ENCODE measurements around the gene CTU2. TPM values are rescaled to one million over a fixed set of nuclear protein-coding genes. Genes with fewer than 3 reads are reported as not detected.

CTU2 gene
- total RNA-seq (2021; fragmentation: NEBNext Ultra II Directional; extraction: Animal tissue kit (Norgen Biotek cat#: 25700)) (42.9 and 49.7 TPM in 2 replicates), polyA plus RNA-seq (2011; rRNA removed) (32.7 and 45.4 TPM in 2 replicates), polyA minus RNA-seq (2011; rRNA and poly(A)+ RNA removed) (10.7 and 10.9 TPM in 2 replicates)
- polyA plus RNA-seq (2011; cell fraction: cytosol; rRNA removed), result 29.7 TPM
- 60.2 TPM for polyA plus RNA-seq (2011; cell fraction: nucleus; rRNA removed)
- polyA plus RNA-seq (2012, experiment 1 of 2), result 22.3 to 36.0 TPM (median 28.1 TPM) in 4 replicates
- 31.0 TPM for polyA plus RNA-seq (2012, experiment 2 of 2)
- 62.2 TPM for polyA plus RNA-seq (2013, experiment 1 of 2)
- 60.5 TPM for polyA plus RNA-seq (2013, experiment 2 of 2)
- 19.5 TPM for polyA minus RNA-seq (2011; cell fraction: cytosol; rRNA and poly(A)+ RNA removed)
- polyA minus RNA-seq (2011; cell fraction: nucleus; rRNA and poly(A)+ RNA removed), result 20.0 TPM
- long read RNA-seq, experiment 1, transcript CTU2-202 (15 exons, 1,751 nt), result major isoform, 8 of 22 reads
- long read RNA-seq, experiment 1, partial matches to known transcripts, result 8 of 22 reads
- long read RNA-seq, experiment 1, other reads (novel, unspliced or antisense), result 6 of 22 reads
- long read RNA-seq, experiment 2, transcript CTU2-202 (15 exons, 1,751 nt), result major isoform, 22 of 57 reads
- long read RNA-seq, experiment 2, partial matches to known transcripts, result 28 of 57 reads
- long read RNA-seq, experiment 2, other reads (novel, unspliced or antisense), result 6 of 57 reads

DNA sequence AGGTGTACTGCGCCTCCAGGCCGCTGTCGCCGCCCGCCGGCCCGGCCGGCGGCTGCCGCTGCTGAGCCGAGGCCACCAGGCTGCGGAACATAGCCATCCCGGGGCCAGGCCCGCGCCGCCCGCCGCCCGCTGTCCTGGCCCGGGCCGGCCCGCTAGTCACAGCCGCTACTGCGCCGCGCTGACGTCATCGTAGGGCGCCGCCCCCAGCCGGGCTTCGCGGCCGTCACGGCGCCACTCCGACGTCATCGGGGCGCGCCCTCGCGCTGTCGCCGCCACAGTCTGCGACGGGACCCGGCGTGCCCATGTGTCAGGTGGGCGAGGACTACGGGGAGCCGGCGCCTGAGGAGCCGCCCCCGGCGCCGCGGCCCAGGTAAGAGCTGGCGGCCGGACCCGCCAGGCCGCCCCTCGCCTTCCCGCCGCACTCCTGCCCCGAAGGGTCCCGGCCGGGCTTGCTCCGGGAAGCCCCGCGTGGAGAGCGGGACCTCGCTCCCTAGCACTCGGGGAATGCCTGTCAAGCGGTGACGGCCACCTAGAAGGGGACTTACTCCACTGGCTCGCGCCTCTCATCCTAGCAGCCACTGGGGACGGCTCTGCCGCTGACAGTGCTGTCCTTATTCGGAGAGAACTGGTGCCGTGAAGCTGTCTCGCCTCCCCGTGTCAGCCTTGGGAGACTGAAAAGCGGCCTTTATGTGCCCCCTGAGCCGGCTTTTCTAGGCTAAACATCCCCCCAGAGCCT, at the start of gene CTU2, which contains the start of gene RNF166:
TSS of gene CTU2 (plus strand) at position 275 of the 736 bp plus-strand sequence. CDS start at position 303, 28 bp downstream.
TSS of gene RNF166 (minus strand) at position 180 of the 736 bp plus-strand sequence. CDS start at position 97, 83 bp downstream.
- peaks cover 0 to 39% of the 10 kb centered on the region in 2 experiments; a peak in 2 of 4 replicates for H3K79me2 ChIP-seq (ENCODE audit: control insufficient read depth in 1 of 2, insufficient read depth in 2 of 2, low read length in 2 of 2)
- H3K4ac ChIP-seq (replicated peaks; ENCODE audit: insufficient read length, low read depth, low read length), result no peak within 1 kb of the TSS
- H4K5ac ChIP-seq (ENCODE audit: insufficient read length, low read depth, low read length), result no peak within 1 kb of the TSS
- H3K36me3 ChIP-seq (ENCODE audit: control insufficient read depth in 2 of 4, insufficient read depth in 4 of 4, low read length in 3 of 4), result no peaks in the 10 kb centered on the region
- H3K9me3 ChIP-seq (ENCODE audit: insufficient read depth in 2 of 2, low read depth in 1 of 2, low read length in 1 of 2), result no peaks in the 10 kb centered on the region
- H3K27ac ChIP-seq (ENCODE audit: low read depth, low read length), result no peak within 1 kb of the TSS; the same call in 1 of the 2 replicates
- H4K20me1 ChIP-seq (replicated peaks in 1 of 2; ENCODE audit: control insufficient read depth in 1 of 2, insufficient read depth in 2 of 2, low read length in 2 of 2), result peaks cover 1 to 4% of the 10 kb centered on the region in 2 experiments
- H3K56ac ChIP-seq (replicated peaks; ENCODE audit: insufficient read length, low read depth, low read length), result no peak within 1 kb of the TSS
- H3K4me1 ChIP-seq (replicated peaks in 1 of 4; ENCODE audit: control insufficient read depth in 3 of 4, insufficient read depth in 4 of 4, low read length in 3 of 4), result peaks cover 0 to 6% (median 3%) of the 10 kb centered on the region in 4 experiments; a peak in 4 of 7 replicates
- no peak within 1 kb of the TSS for H2BK12ac ChIP-seq (ENCODE audit: low read depth, low read length)
- peaks cover 16% of the 10 kb centered on the region for H3K79me1 ChIP-seq (ENCODE audit: low read depth, low read length)
- no peak within 1 kb of the TSS for H3K18ac ChIP-seq (ENCODE audit: extremely low read depth, low read length)
- H2BK20ac ChIP-seq (ENCODE audit: low read length), result no peak within 1 kb of the TSS
- H3K27me3 ChIP-seq (replicated peaks in 1 of 4; ENCODE audit: control insufficient read depth in 3 of 4, extremely low read depth in 1 of 4, insufficient read depth in 3 of 4, low read length in 3 of 4), result no peaks in the 10 kb centered on the region
- no peak within 1 kb of the TSS for H2BK15ac ChIP-seq (ENCODE audit: low read length)
- peak within 1 kb of the TSS; percentile 68; the same call in 1 of the 2 replicates for H2AFZ ChIP-seq (ENCODE audit: low read length)
- H3K4me3 ChIP-seq (ENCODE audit: extremely low read depth in 1 of 4, insufficient read depth in 2 of 4, low read depth in 3 of 4, low read length in 4 of 4), result peak within 1 kb of the TSS; percentile 86 to 100 (median 92)
- peak within 1 kb of the TSS; percentile 55 to 94 (median 84) for H3K9ac ChIP-seq (replicated peaks in 1 of 4; ENCODE audit: extremely low read depth in 1 of 4, low read depth in 3 of 4, low read length in 3 of 4)
- DNase-seq (ENCODE audit: low read depth in 1 of 2, low spot score in 2 of 2), result peak; percentile 53 to 97
- no peak within 1 kb of the TSS for H2BK120ac ChIP-seq (replicated peaks; ENCODE audit: low read depth, low read length)
- CTCF ChIA-PET (ENCODE audit: partially characterized antibody), result interaction anchor here (0.9 to 3.3 kb wide), 6 partner anchors 9 to 73 kb away, joined by 3 to 14 read pairs (median 6); no protein-coding TSS in a partner anchor
- H3K23me2 ChIP-seq (ENCODE audit: low read depth, low read length), result peaks cover 15% of the 10 kb centered on the region; the same call in 1 of the 2 replicates
- 2% methylated on average over 79 of the region's 86 CpGs; no CpG with 5 or more reads in 1 of the 2 experiments for WGBS, 2 experiments (ENCODE audit: extremely low coverage in 1 of 2, insufficient coverage in 1 of 2, insufficient read length in 1 of 2, insufficient replicate concordance in 2 of 2, low coverage in 1 of 2, low lambda C conversion rate in 2 of 2, missing lambda C conversion rate in 1 of 2)
- FAIRE-seq, result no peak
- H4K8ac ChIP-seq (ENCODE audit: extremely low read depth, insufficient read depth, low read length), result peak within 1 kb of the TSS; percentile 91
- no peak within 1 kb of the TSS for H3K23ac ChIP-seq (ENCODE audit: insufficient read length)
- H3K14ac ChIP-seq (ENCODE audit: insufficient read length), result no peak within 1 kb of the TSS
- H2BK5ac ChIP-seq (ENCODE audit: low read depth, low read length), result no peak within 1 kb of the TSS
- H2AK5ac ChIP-seq (ENCODE audit: low read depth, low read length), result no peak within 1 kb of the TSS
- POLR2A ChIA-PET (ENCODE audit: partially characterized antibody), result interaction anchor here (1.0 to 2.3 kb wide), 6 partner anchors 8 to 106 kb away, joined by 3 to 8 read pairs (median 3); no protein-coding TSS in a partner anchor
- peak within 1 kb of the TSS; percentile 90 to 98 for H3K4me2 ChIP-seq (ENCODE audit: insufficient read depth in 1 of 2, low read depth in 2 of 2, low read length in 2 of 2)
- H4K91ac ChIP-seq (replicated peaks; ENCODE audit: insufficient read length, low read length), result no peak within 1 kb of the TSS
- TF ChIP-seq FOSL1 (IDR thresholded peaks at IDR 0.05; ENCODE audit: insufficient read depth, low read depth, low read length) (no peak), POU5F1 (IDR thresholded peaks at IDR 0.05; ENCODE audit: low read depth, low read length) (no peak), SUZ12 (IDR thresholded peaks at IDR 0.05; ENCODE audit: low read length) (no peak), BCL11A (IDR thresholded peaks at IDR 0.05; ENCODE audit: low read depth in 2 of 2, low read length in 2 of 2) (no peak), MAFK (IDR thresholded peaks at IDR 0.05; ENCODE audit: low read depth, low read length) (no peak), KDM4A (IDR thresholded peaks at IDR 0.05; ENCODE audit: low read depth, low read length, severe bottlenecking) (peak; percentile 100), PHF8 (conservative IDR thresholded peaks at IDR 0.05; ENCODE audit: low read depth, low read length) (peak; percentile 78)

Data from H1 (cell line).